Measurements from ENCODE around the gene SPTBN1. TPM values are rescaled to one million over a fixed set of nuclear protein-coding genes. Genes with fewer than 3 reads are reported as not detected.

Gene SPTBN1
- total and polyA plus RNA-seq, 2 of the 13 experiments (the other 11 are each of a cell fraction or from before 2014, with no cell fraction given): 123 to 299 TPM

DNA sequence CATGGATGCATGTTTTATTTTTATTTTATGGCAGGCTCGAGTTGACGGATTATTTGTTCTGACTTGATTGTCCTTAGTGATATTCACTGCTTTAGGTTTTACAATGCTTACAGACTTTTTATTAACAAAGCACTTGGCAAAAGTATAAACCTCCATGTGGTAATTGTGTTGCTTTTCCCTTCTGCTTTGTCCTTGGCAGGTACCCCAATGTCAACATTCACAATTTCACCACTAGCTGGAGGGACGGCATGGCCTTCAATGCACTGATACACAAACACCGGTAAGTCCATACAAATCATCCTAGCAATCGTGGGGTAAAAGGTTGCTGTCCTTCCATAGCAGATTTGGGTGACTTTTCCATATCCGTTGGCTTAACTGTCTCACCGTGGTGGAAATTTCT is 161.3 kb downstream of the SPTBN1 start (continued):
- TF ChIP-seq SCMH1 (CRISPR knock-in tag; IDR thresholded peaks at IDR 0.05; ENCODE audit: borderline replicate concordance) (no peak), ZNF747 (CRISPR knock-in tag; IDR thresholded peaks at IDR 0.05; ENCODE audit: borderline replicate concordance) (no peak), MEIS1 (CRISPR knock-in tag; IDR thresholded peaks at IDR 0.05; ENCODE audit: borderline replicate concordance) (no peak), ZNF460 (CRISPR knock-in tag; IDR thresholded peaks at IDR 0.05; ENCODE audit: borderline replicate concordance) (no peak), ZSCAN25 (CRISPR knock-in tag; IDR thresholded peaks at IDR 0.05) (no peak), HMG20A (CRISPR knock-in tag; IDR thresholded peaks at IDR 0.05; ENCODE audit: borderline replicate concordance) (no peak), MED13 (CRISPR knock-in tag; IDR thresholded peaks at IDR 0.05) (no peak), CBX5 (CRISPR knock-in tag; IDR thresholded peaks at IDR 0.05; ENCODE audit: borderline replicate concordance) (no peak), ZNF775 (CRISPR knock-in tag; IDR thresholded peaks at IDR 0.05; ENCODE audit: borderline replicate concordance) (no peak), ZSCAN21 (CRISPR knock-in tag; IDR thresholded peaks at IDR 0.05; ENCODE audit: borderline replicate concordance) (no peak), RXRB (CRISPR knock-in tag; IDR thresholded peaks at IDR 0.05; ENCODE audit: borderline replicate concordance) (no peak), KAT7 (CRISPR knock-in tag; IDR thresholded peaks at IDR 0.05; ENCODE audit: borderline replicate concordance) (no peak)
- TF ChIP-seq, protein P1, sequence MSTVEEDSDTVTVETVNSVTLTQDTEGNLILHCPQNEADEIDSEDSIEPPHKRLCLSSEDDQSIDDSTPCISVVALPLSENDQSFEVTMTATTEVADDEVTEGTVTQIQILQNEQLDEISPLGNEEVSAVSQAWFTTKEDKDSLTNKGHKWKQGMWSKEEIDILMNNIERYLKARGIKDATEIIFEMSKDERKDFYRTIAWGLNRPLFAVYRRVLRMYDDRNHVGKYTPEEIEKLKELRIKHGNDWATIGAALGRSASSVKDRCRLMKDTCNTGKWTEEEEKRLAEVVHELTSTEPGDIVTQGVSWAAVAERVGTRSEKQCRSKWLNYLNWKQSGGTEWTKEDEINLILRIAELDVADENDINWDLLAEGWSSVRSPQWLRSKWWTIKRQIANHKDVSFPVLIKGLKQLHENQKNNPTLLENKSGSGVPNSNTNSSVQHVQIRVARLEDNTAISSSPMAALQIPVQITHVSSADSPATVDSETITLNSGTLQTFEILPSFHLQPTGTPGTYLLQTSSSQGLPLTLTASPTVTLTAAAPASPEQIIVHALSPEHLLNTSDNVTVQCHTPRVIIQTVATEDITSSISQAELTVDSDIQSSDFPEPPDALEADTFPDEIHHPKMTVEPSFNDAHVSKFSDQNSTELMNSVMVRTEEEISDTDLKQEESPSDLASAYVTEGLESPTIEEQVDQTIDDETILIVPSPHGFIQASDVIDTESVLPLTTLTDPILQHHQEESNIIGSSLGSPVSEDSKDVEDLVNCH (CRISPR knock-in tag; IDR thresholded peaks at IDR 0.05): no peak
- TF ChIP-seq, protein P2, sequence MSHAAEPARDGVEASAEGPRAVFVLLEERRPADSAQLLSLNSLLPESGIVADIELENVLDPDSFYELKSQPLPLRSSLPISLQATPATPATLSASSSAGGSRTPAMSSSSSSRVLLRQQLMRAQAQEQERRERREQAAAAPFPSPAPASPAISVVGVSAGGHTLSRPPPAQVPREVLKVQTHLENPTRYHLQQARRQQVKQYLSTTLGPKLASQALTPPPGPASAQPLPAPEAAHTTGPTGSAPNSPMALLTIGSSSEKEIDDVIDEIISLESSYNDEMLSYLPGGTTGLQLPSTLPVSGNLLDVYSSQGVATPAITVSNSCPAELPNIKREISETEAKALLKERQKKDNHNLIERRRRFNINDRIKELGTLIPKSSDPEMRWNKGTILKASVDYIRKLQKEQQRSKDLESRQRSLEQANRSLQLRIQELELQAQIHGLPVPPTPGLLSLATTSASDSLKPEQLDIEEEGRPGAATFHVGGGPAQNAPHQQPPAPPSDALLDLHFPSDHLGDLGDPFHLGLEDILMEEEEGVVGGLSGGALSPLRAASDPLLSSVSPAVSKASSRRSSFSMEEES (CRISPR knock-in tag; IDR thresholded peaks at IDR 0.05): no peak
- TF ChIP-seq, protein P3, sequence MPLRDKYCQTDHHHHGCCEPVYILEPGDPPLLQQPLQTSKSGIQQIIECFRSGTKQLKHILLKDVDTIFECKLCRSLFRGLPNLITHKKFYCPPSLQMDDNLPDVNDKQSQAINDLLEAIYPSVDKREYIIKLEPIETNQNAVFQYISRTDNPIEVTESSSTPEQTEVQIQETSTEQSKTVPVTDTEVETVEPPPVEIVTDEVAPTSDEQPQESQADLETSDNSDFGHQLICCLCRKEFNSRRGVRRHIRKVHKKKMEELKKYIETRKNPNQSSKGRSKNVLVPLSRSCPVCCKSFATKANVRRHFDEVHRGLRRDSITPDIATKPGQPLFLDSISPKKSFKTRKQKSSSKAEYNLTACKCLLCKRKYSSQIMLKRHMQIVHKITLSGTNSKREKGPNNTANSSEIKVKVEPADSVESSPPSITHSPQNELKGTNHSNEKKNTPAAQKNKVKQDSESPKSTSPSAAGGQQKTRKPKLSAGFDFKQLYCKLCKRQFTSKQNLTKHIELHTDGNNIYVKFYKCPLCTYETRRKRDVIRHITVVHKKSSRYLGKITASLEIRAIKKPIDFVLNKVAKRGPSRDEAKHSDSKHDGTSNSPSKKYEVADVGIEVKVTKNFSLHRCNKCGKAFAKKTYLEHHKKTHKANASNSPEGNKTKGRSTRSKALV (CRISPR knock-in tag; IDR thresholded peaks at IDR 0.05): no peak
- TF ChIP-seq, protein P4, sequence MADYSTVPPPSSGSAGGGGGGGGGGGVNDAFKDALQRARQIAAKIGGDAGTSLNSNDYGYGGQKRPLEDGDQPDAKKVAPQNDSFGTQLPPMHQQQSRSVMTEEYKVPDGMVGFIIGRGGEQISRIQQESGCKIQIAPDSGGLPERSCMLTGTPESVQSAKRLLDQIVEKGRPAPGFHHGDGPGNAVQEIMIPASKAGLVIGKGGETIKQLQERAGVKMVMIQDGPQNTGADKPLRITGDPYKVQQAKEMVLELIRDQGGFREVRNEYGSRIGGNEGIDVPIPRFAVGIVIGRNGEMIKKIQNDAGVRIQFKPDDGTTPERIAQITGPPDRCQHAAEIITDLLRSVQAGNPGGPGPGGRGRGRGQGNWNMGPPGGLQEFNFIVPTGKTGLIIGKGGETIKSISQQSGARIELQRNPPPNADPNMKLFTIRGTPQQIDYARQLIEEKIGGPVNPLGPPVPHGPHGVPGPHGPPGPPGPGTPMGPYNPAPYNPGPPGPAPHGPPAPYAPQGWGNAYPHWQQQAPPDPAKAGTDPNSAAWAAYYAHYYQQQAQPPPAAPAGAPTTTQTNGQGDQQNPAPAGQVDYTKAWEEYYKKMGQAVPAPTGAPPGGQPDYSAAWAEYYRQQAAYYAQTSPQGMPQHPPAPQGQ (CRISPR knock-in tag; IDR thresholded peaks at IDR 0.05; ENCODE audit: borderline replicate concordance): no peak
- TF ChIP-seq, protein P5, sequence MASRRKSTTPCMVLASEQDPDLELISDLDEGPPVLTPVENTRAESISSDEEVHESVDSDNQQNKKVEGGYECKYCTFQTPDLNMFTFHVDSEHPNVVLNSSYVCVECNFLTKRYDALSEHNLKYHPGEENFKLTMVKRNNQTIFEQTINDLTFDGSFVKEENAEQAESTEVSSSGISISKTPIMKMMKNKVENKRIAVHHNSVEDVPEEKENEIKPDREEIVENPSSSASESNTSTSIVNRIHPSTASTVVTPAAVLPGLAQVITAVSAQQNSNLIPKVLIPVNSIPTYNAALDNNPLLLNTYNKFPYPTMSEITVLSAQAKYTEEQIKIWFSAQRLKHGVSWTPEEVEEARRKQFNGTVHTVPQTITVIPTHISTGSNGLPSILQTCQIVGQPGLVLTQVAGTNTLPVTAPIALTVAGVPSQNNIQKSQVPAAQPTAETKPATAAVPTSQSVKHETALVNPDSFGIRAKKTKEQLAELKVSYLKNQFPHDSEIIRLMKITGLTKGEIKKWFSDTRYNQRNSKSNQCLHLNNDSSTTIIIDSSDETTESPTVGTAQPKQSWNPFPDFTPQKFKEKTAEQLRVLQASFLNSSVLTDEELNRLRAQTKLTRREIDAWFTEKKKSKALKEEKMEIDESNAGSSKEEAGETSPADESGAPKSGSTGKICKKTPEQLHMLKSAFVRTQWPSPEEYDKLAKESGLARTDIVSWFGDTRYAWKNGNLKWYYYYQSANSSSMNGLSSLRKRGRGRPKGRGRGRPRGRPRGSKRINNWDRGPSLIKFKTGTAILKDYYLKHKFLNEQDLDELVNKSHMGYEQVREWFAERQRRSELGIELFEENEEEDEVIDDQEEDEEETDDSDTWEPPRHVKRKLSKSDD (CRISPR knock-in tag; IDR thresholded peaks at IDR 0.05; ENCODE audit: low read depth): no peak
